Measurements from ENCODE around the gene CLK4.
"Not testable (repeated sequence)": the region's sequence is repeated elsewhere in the genome, so short reads cannot be mapped to it uniquely, and the experiment has no call there.

CLK4 gene

DNA sequence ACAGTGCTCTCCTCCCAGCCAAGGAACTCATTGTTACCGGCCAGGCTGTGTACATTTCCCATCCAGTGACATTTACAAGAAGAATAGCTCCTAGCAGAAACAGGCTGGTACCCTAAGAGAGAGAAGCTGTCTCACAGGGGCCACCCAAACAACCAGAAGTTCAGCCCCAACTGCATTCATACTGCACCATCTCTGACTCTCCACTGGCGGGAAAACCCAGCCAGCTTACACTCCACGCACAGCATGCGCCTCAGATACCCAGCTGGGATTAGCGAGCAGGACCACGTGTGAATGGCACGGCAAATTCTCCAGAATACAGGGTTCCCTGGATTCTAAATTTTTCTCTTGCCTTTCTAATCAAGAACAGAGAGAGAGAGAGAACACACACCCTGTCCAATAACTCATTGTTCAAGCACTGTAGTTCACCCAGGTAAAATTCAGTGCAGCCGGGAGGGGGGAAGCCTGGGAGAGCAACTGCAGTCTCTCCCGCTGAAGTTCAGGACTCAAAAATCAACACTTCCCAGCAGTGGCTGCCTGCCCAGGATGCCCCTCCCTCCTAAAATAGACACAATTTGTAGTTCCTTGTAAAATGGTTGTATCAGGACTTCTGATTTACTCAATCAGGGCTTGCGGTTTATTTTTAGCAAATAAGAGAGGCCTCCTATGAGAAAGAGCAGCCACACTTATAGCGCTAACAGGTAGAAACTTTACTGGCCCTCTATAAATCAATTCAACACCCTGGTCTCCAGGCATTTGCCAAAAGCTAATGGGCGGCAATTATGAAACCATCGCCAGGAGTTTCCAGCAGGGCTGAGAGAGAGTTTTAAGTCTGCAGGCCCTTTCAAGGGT is 38.9 kb downstream of the CLK4 start:
- DNase-seq (ENCODE audit: low read depth in 2 of 2, low spot score in 1 of 2) = no peak

DNA sequence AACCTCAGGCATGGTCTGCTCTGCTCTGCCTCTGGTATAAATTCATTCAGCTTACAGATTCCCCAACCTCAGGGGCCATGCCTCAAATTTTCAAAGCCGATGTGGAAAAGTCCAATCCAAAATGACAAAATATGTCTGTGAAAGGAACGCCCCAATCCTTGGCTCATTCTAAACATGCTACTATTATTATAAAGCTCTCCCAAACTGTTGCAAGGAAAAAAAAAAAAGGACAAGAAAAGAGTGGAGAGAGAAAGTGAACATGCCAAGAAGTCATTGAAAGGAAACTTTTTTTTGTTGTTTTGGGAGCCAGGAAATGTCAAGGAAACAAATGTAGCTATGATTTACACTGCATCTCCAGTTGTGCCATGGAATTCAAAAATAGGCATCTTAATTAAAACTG is 40.5 kb downstream of the CLK4 start:
- DNase-seq (ENCODE audit: low read depth in 2 of 2, low spot score in 1 of 2) = no peak

DNA sequence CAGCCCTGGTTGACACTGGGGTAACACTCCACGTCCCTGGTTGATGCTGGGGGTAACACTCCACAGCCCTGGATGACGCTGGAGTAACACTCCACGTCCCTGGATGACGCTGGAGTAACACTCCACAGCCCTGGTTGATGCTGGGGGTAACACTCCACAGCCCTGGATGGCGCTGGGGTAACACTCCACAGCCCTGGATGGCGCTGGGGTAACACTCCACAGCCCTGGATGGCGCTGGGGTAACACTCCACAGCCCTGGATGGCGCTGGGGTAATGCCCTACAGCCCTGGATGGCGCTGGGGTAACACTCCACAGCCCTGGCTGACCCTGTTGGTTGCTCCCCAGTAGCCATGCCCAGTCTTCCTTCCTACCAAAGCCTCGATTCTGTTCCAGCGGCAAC is 41.4 kb downstream of the CLK4 start:
- DNase-seq (ENCODE audit: low read depth in 2 of 2, low spot score in 1 of 2) = not testable (repeated sequence)

DNA sequence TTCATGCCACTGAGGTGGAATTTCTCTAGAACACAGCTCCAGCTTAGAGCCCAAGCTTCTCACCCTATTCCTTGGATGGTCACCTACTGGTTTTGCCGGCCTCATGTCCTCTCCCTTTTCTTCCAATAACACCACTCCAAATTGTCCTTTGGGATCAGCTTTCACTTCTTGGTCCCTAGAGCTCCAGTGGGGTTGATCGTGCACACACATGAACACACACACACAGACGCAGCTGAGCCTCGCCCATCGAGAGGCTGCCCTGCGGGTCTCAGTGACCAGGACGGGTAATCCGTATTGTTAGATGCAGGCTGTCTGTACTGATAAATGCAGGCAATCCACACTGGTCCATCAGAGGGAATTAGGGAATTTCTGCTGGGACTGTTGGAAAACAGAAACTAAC is 43.6 kb downstream of the CLK4 start:
- no peak for DNase-seq (ENCODE audit: low read depth in 2 of 2, low spot score in 1 of 2)

DNA sequence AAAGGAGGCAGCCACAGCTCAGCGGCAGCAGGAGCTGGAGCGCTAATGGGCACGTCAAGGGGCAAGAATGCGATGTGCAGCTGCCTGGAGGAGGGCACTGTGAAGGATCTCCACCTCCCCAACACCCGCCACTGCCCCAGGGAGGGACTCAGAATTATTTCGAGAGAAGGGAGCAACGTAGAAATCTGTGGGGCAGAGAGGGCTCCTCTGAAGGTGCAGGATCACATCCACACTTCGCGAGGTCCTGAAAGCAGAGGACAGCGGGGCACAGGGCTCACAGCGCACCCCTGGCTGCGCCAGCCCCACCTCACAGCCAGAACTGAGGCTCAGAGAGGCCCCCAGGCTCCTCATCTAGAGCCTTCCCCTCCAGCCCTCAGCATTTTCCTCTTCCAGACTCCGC is 44.6 kb downstream of the CLK4 start:
- DNase-seq (ENCODE audit: low read depth in 2 of 2, low spot score in 1 of 2) = no peak

DNA sequence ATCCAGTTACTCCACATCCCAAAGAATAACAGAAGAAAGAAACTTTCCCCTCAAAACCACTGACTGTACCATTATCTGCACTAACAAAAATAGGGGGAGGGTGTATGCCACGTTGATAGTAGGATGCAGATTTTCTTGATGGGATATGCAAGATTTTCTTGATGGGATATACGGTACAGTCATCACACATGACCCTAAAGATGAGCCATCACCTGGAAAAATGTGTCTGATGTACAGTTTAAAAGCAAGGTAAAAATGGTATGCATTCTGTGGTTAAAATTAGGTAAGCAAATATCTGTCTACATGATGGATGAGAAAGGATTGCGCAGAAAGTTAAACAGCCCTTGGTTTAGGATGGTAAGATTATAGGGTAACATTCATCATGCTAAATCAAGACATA is 45.2 kb downstream of the CLK4 start:
- no peak for DNase-seq (ENCODE audit: low read depth in 2 of 2, low spot score in 1 of 2)

DNA sequence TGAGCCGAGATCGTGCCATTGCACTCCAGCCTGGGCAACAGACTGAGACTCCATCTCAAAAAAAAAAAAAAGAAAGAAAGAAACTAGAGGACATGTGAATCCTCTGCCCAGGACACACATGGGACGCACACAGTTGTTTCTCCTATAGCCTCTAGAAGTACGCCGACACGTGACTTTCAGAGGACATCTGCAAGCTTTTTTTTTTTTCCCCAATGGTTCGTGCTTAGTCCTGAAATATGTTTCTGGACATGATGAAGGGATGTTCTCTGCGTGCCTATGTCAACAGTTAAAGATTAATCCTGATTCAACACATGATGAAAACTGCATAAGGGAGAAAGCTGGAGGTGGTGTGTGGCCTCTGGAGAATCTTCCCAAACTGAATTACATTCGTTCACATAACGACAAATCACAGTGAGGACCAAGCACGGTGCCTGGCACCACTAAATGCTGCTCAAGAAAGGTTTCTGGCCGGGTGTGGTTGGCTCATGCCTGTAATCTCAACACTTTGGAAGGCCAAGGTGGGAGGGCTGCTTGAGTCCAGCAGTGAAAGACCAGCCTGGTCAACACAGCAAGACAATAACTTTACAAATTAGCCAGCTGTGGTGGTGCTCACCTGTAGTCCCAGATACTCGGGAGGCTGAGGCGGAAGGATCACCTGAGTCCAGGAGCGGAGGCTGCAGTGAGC is 46.4 kb downstream of the CLK4 start:
- no peak for DNase-seq (ENCODE audit: low read depth in 2 of 2, low spot score in 1 of 2)

DNA sequence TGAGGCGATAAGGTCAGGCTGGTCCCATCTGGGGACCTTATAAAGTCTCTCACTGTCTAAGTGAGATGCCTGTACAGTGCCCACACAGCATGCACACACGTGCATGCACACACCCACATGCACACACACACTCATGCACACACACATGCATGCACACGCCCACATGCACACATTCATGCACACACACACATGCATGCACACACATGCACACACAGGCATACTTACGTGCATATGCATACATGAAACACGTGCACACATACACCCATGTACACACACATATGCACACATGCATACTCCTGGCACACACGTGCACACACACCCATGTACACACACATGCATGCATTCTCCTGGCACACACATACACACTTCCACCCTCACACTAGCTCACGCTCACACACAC is 48.9 kb downstream of the CLK4 start:
- no peak for DNase-seq (ENCODE audit: low read depth in 2 of 2, low spot score in 1 of 2)

DNA sequence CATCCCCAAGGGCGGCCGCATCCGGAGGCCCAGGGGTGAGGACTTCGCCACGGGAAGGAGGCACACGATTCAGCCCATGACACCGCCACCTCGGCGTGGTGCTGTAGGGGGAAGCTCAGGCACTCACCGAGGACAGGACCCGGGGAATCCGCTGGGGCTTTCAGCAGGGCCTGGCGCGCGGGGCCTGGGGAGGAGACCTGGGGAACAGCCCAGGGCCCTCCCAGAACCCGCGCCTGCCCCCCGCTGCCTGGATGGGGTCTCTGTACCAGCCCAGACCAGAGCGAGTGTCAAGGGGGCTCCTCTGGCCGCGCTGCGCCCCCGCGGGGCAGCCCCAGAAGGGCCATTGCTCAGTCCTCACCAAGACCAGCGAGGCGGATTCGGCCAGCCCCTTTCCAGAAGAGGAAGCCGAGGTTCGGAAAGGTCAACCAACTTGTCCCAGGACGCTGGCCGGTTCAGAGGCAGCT is 49.4 kb downstream of the CLK4 start:
- DNase-seq (ENCODE audit: low read depth in 2 of 2, low spot score in 1 of 2) = no peak

DNA sequence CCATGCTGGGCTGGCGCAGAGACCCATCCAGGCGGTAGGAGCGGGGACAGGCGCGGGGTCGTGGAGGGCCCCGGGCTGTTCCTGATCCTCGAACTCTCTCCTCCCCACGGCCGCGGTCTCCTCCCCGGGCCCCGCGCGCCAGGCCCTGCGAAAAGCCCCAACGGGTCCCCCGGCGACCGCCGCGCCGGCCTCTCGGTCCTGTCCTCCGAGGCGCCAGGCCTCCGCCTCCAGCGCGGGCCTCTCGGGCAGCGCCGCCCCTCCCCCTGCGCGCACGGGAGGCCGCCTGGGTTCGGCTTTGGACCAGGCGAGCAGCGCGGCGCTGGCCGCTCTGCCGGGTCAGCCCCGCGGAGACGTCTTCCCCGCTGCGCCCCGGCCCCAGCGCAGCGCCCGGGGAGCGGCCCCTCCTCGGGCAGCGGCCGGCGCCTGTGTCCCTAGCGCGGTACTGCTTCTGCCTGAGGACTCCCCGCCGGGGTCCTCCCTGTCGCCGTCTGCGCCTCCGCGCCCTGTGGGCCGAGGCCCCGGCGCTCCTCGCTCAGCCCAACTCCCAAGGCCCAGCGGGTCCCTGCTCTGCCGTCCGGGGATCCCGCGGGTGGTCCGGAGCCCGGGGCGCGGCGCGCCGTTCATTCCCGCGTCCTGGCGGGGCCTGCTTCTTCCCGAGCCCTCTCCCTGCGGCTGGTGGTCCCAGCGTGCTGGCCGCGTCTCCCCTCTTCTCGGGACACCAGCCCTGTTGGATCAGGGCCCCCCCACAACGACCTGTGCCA is 50.1 kb downstream of the CLK4 start:
- no peak for DNase-seq (ENCODE audit: low read depth in 2 of 2, low spot score in 1 of 2)

DNA sequence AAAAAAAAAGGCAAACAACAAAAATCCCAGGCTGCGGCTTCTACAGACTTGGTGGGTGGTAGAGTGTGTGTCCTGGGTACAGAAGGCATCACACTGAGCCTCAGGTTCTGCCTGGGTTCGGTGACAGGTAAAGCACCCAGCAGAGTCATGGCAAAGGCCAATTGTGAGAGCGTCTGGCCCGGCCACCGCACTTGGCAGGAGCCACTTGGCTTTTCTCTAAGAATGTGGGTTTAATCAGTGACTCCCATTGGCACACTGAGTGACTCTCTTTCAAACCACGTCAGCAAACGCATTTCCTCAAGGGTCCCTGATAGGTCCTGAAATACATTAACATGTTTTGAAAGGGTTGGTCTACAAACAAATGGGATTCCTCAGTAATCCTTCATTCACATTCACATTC is 53.6 kb downstream of the CLK4 start:
- no peak for DNase-seq (ENCODE audit: low read depth in 2 of 2, low spot score in 1 of 2)

DNA sequence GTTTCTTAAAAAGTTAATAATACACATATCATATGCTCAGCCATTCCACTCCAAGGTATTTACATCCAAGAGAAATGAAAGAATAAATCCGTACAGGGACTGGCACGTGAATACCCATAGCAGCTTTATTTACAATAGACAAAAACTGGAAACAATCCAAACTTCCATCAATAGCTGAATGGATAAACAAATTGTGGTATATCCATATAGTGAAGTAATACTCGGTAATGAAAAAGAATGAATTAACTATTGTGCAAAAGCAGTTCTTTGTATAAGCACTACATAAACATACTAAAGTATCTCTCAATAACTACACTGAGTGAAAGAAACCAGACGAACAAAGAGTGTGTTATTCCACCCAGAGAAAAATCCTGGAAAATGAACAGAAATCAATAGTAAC is 54.2 kb downstream of the CLK4 start:
- no peak for DNase-seq (ENCODE audit: low read depth in 2 of 2, low spot score in 1 of 2)

DNA sequence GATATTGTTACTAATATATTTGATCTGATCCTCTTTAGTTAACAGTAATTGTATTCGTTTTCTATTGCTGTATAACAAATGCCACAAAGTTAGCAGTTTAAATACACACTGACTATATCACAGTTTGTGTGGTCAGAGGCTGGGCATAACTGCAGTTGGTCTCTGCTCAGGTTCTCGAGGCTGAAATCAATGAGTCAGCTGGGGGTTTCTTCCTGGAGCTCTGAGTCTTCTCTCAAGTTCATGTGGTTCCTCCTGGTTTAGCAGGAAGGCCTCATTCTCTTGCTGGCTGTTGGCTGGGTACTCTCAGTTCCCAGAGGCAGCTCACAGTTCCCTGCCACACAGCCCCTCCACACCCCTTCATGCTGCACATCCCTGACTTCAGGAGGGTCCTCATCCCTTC is 57.4 kb downstream of the CLK4 start:
- DNase-seq (ENCODE audit: low read depth in 2 of 2, low spot score in 1 of 2) = no peak

DNA sequence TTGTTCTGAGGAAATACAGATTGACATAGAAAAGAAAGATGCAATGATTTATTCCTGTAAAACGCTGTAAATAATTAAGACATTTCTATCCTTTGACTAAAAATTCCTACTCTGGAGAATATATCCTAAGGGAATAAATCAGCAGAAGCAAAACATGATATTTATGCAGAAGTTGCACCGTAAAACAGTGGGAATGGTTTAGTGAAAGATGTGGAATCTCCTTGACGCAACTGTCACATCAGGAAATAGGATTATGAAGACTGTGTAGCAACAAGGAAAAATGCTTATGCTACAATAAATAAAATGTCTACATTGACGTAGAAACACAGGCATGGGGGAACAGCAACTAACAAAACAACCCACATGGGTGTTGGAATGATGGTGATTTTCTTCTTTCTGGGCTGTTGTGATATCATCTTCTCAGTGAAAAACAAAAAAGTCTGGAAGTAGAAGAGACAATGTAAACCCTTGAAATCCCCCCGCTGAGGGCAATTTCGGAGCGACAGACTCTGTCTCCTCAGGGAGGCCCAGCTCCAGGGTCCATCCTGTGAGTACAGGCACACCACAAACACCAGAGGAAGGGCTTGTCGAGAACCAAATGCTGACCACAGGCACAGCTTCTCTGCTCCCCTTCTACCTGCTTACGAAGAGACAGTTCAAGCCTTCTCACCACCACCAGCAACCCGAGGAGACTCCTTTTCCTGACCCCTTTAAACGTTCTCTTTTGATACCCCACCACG is 61.9 kb downstream of the CLK4 start:
- no peak for DNase-seq (ENCODE audit: low read depth in 2 of 2, low spot score in 1 of 2)

DNA sequence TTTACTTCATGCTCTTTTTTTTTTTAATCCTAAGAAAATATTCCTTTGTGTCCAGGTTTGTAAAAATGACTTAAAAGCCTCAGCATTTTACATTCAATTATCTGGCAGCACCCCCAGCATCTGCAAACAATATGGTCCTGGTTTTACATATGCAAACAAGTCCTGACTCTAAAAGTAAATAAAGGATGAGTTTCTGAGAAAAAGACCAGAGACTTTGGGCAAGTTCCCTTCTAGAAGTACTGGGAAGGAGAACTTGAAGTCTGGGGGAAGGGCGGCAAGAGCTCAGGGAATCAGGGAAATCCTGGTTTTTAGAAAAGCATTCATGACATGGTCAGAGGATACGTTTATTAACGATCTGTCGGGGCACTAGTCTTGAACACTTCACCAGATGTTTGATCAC is 62.5 kb downstream of the CLK4 start:
- DNase-seq (ENCODE audit: low read depth in 2 of 2, low spot score in 1 of 2) = no peak

DNA sequence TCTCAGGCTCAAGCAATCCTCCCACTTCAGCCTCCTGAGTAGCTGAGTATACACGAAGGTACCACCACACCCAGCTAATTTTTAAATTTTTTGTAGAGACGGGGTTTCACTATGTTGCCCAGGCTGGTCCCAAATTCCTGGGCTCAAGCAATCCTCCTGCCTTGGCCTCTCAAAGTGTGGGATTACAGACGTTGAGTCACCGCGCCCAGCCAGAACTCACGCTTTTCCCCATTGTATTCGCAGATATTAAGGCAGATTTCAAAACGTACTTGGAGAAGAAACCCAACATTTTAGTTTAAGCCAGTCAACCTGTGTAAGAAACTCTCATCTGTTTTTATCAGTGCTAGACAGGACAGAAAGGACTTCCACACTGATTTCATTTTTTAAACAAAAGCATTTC is 63.2 kb downstream of the CLK4 start:
- DNase-seq (ENCODE audit: low read depth in 2 of 2, low spot score in 1 of 2) = no peak

DNA sequence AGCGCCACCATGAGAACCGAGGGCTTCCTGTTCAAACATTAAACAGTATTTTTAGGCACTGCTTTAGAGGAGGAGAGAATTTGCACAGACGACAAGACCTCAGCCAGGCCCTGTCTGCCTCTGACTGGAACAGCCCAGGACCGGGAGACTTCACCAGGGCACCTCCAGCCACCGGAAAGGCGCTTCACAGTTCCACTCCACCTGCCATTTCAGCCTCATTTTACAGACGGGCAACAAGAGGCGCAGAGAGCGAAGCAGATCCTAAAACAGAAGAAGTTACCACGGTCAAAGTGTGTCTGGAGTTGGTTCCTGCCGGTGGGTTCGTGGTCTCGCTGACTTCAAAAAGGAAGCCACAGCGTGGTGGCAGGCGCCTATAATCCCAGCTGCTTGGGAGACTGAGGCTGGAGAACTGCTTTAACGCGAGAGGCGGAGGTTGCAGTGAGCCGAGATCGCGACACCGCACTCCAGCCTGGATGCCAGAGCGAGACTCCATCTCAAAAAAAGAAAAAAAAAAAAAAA is 65.0 kb downstream of the CLK4 start:
- DNase-seq (ENCODE audit: low read depth in 2 of 2, low spot score in 1 of 2) = no peak

DNA sequence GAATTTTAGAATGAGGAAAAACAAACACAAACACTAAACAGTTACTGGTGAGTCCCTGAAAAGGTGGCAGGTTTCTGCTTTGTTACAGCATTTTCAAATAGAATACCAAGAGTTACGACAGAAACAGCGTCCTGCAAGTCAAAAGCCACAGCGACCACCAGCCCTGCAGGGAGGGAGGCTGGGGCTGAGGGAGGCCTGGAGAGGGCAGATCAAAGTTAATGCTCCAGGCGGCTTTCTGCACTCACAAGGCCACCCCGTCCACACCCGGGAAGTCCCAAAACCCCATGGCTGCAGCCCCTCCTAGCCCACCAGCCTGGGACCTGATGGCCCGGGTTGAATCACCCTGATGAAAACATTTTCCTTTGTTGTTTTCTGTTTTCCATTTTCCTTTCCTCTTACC is 65.9 kb downstream of the CLK4 start:
- no peak for DNase-seq (ENCODE audit: low read depth in 2 of 2, low spot score in 1 of 2)

DNA sequence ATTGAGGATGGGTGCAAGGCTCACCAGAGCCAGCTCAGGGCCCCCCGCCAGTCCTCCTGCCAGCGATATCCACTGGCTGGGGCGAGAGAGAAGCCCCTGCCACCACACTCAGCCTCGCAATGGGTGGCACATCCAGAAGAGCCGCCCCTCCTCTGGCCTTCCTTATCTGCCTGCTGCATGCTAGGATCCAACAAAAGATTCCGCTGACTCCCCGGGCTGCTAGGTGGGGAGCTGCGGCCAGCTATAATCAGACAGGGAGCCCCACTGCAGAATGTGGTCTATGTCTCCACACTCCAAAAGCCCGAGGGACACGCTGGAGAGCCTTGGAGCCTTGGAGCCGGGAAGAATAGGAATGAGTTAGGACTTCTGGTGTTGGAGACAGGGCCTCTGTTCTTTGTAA is 69.4 kb downstream of the CLK4 start:
- DNase-seq (ENCODE audit: low read depth in 2 of 2, low spot score in 1 of 2) = no peak

DNA sequence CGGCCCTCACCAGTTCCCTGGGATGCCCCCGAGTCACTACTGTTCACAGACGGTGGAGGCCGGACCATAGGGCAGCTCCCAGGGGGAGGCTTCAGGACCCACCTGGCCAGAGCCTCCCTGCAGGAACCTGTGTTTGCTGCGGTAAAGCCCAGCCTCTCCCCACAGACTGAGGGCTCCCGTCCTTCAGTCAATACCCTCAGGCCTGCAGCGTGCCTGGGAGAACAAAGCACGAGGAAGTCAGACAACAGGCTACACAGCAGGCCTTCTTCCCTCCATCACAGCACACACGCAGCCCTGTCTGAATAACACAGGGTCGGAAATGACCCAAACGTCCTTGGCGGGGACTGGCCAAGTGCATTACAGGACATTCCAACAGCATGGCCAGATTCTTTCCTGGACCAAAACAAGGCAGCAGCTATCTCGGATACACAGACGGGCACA is 71.1 kb downstream of the CLK4 start:
- DNase-seq (ENCODE audit: low read depth in 2 of 2, low spot score in 1 of 2) = no peak

DNA sequence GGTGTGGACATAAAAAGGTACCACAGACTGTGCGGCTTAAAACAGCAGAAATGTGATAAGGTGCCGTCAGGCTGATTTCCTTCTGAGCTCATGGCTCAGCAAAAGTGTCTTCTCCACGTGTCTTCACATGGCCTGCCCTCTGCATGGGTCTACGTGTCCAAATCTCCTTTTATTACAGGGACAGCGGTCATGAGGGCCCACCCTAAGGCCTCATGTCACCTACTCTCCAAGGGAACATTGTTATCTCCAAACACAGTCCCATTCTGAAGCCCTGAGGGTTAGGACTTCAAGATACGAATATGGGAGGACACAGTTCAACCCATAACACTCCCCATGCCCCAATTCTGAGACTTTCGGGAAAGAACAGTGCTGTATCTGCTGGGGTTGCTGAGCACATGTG is 71.8 kb downstream of the CLK4 start:
- DNase-seq (ENCODE audit: low read depth in 2 of 2, low spot score in 1 of 2) = no peak

All from stimulated activated CD8-positive, alpha-beta memory T cell treated with anti-CD3 and anti-CD28 coated beads, Interleukin-4, amount 100 ng/mL, for 1 hour (primary cell).